HEK293 (cell line): ENCODE measurements around the gene MXRA8.

Experiments
- CTCF ChIA-PET: fragments of 350-600 bp; formaldehyde crosslinking; extraction: SDS; loops from one replicate; lab custom pipeline; 2021; ENCODE audit warnings: antibody characterized with exemption; lab: Yijun Ruan, JAX
- POLR2A ChIA-PET: fragments of 300-600 bp; formaldehyde crosslinking; extraction: SDS; loops from one replicate; lab custom pipeline; 2020; ENCODE audit warnings: antibody characterized with exemption, inconsistent platforms; lab: Yijun Ruan, JAX
- H3K27ac ChIP-seq: fragments of 200-500 bp; sonication (Bioruptor generic); 2 replicates; pipeline ENCODE4 v1.5.1; 2014; ENCODE audit warnings: low read depth, low read length, control low read depth, inconsistent platforms; ENCODE audit errors: extremely low read depth
- H3K36me3 ChIP-seq, 2 experiments: fragments of 200-500 bp in 1 of 2; sonication (Bioruptor generic) in 1 of 2; 1 replicate in 1 of 2; 2 replicates in 1 of 2; pipeline ENCODE4 v1.5.1; 2014 to 2017; ENCODE audit warnings: inconsistent platforms in 2 of 2, low read length in 2 of 2; ENCODE audit not compliant: control insufficient read depth in 2 of 2, insufficient read depth in 1 of 2
- H3K4me1 ChIP-seq: fragments of 200-500 bp; sonication (Bioruptor generic); 2 replicates; pipeline ENCODE4 v1.5.1; 2014; ENCODE audit warnings: mild to moderate bottlenecking, low read length, inconsistent platforms; ENCODE audit not compliant: control insufficient read depth, insufficient read depth
- H3K4me3 ChIP-seq: 2 replicates; pipeline ENCODE4 v1.5.1; 2011; ENCODE audit warnings: low read depth, mild to moderate bottlenecking, control low read depth, low read length, moderate library complexity
- H3K9me3 ChIP-seq: fragments of 200-500 bp; sonication (Bioruptor generic); 2 replicates; pipeline ENCODE4 v1.5.1; 2014; ENCODE audit warnings: low read depth, low read length, inconsistent platforms; ENCODE audit not compliant: control insufficient read depth, insufficient read depth
- GLIS2 ChIP-seq: fragments of 450-650 bp; formaldehyde crosslinking; IDR thresholded peaks from 2 replicates; pipeline ENCODE4 v1.5.1; 2016; ENCODE audit warnings: missing biosample characterization, missing genetic modification characterization
- HIC1 ChIP-seq: fragments of 450-650 bp; formaldehyde crosslinking; IDR thresholded peaks from 2 replicates; pipeline ENCODE4 v1.5.1; 2016; ENCODE audit warnings: missing biosample characterization, missing genetic modification characterization
- HOXA7 ChIP-seq: sonication (generic); formaldehyde crosslinking; IDR thresholded peaks from 2 replicates; pipeline ENCODE4 v1.8.1; 2022; ENCODE audit warnings: missing genetic modification reagents, borderline replicate concordance
- HOXD13 ChIP-seq: sonication (generic); formaldehyde crosslinking; IDR thresholded peaks from 2 replicates; pipeline ENCODE4 v1.8.0; 2022; ENCODE audit warnings: missing genetic modification reagents, borderline replicate concordance
- MEIS1 ChIP-seq: sonication (generic); formaldehyde crosslinking; IDR thresholded peaks from 2 replicates; pipeline ENCODE4 v1.8.1; 2022; ENCODE audit warnings: missing genetic modification reagents, mild to moderate bottlenecking, borderline replicate concordance
- OSR2 ChIP-seq: fragments of 450-650 bp; formaldehyde crosslinking; IDR thresholded peaks from 2 replicates; pipeline ENCODE4 v1.5.1; 2016; ENCODE audit warnings: missing biosample characterization, missing genetic modification characterization
- ZBTB1 ChIP-seq: fragments of 450-650 bp; formaldehyde crosslinking; IDR thresholded peaks from 2 replicates; pipeline ENCODE4 v1.5.1; 2016; ENCODE audit warnings: missing biosample characterization, missing genetic modification characterization
- ZFP37 ChIP-seq: fragments of 450-650 bp; formaldehyde crosslinking; IDR thresholded peaks from 2 replicates; pipeline ENCODE4 v1.5.1; 2016; ENCODE audit warnings: missing biosample characterization, missing genetic modification characterization
- ZNF169 ChIP-seq: fragments of 450-650 bp; formaldehyde crosslinking; IDR thresholded peaks from 2 replicates; pipeline ENCODE4 v1.5.1; 2016; ENCODE audit warnings: missing biosample characterization, missing genetic modification characterization
- ZNF175 ChIP-seq: fragments of 450-650 bp; formaldehyde crosslinking; IDR thresholded peaks from 2 replicates; pipeline ENCODE4 v1.5.1; 2016; ENCODE audit warnings: missing biosample characterization, missing genetic modification characterization
- ZNF202 ChIP-seq: fragments of 450-650 bp; formaldehyde crosslinking; IDR thresholded peaks from 2 replicates; pipeline ENCODE4 v1.5.1; 2016; ENCODE audit warnings: missing biosample characterization, missing genetic modification characterization, borderline replicate concordance
- ZNF223 ChIP-seq: fragments of 450-650 bp; formaldehyde crosslinking; IDR thresholded peaks from 2 replicates; pipeline ENCODE4 v1.5.1; 2016; ENCODE audit warnings: missing biosample characterization, missing genetic modification characterization
- ZNF302 ChIP-seq: fragments of 450-650 bp; formaldehyde crosslinking; IDR thresholded peaks from 2 replicates; pipeline ENCODE4 v1.5.1; 2016; ENCODE audit warnings: missing biosample characterization, missing genetic modification characterization, low read depth
- ZNF394 ChIP-seq: fragments of 450-650 bp; formaldehyde crosslinking; IDR thresholded peaks from 2 replicates; pipeline ENCODE4 v1.5.1; 2016; ENCODE audit warnings: missing biosample characterization, missing genetic modification characterization, mild to moderate bottlenecking, moderate library complexity, borderline replicate concordance
- ZNF404 ChIP-seq: fragments of 450-650 bp; formaldehyde crosslinking; IDR thresholded peaks from 2 replicates; pipeline ENCODE4 v1.5.1; 2017; ENCODE audit warnings: missing biosample characterization, missing genetic modification characterization
- ZNF530 ChIP-seq: fragments of 450-650 bp; formaldehyde crosslinking; IDR thresholded peaks from 2 replicates; pipeline ENCODE4 v1.5.1; 2016; ENCODE audit warnings: low read depth, missing biosample characterization, missing genetic modification characterization
- ZNF561 ChIP-seq: fragments of 450-650 bp; IDR thresholded peaks from 2 replicates; pipeline ENCODE4 v1.5.1; 2018; ENCODE audit warnings: missing biosample characterization, missing genetic modification characterization, borderline replicate concordance
- ZNF600 ChIP-seq: fragments of 450-650 bp; formaldehyde crosslinking; IDR thresholded peaks from 2 replicates; pipeline ENCODE4 v1.5.1; 2016; ENCODE audit warnings: missing biosample characterization, missing genetic modification characterization
- ZNF639 ChIP-seq: fragments of 450-650 bp; formaldehyde crosslinking; IDR thresholded peaks from 2 replicates; pipeline ENCODE4 v1.5.1; 2016; ENCODE audit warnings: missing biosample characterization, missing genetic modification characterization
- ZNF664 ChIP-seq: fragments of 450-650 bp; formaldehyde crosslinking; IDR thresholded peaks from 2 replicates; pipeline ENCODE4 v1.5.1; 2016; ENCODE audit warnings: missing biosample characterization, missing genetic modification characterization
- ZNF707 ChIP-seq: fragments of 450-650 bp; formaldehyde crosslinking; IDR thresholded peaks from 2 replicates; pipeline ENCODE4 v1.5.1; 2016; ENCODE audit warnings: missing biosample characterization, missing genetic modification characterization
- TF ChIP-seq, protein P1 (sequence below): fragments of 450-650 bp; formaldehyde crosslinking; IDR thresholded peaks from 2 replicates; pipeline ENCODE4 v1.5.1; 2016; ENCODE audit warnings: missing biosample characterization, missing genetic modification characterization

The MXRA8 gene

DNA sequence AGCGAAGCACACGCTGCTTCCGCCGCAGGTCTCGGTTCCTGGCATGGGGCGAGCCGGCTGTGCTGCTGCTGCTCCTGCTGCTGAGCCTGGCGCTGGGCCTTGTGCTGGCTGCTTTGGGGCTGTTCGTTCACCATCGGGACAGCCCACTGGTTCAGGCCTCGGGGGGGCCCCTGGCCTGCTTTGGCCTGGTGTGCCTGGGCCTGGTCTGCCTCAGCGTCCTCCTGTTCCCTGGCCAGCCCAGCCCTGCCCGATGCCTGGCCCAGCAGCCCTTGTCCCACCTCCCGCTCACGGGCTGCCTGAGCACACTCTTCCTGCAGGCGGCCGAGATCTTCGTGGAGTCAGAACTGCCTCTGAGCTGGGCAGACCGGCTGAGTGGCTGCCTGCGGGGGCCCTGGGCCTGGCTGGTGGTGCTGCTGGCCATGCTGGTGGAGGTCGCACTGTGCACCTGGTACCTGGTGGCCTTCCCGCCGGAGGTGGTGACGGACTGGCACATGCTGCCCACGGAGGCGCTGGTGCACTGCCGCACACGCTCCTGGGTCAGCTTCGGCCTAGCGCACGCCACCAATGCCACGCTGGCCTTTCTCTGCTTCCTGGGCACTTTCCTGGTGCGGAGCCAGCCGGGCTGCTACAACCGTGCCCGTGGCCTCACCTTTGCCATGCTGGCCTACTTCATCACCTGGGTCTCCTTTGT is 24.7 kb downstream of the MXRA8 start:
- CTCF ChIA-PET, result no interaction called here
- POLR2A ChIA-PET, result interaction anchor here (1.5 kb wide), 1 partner anchor 14 kb away, joined by 4 read pairs; no protein-coding TSS in a partner anchor
- H3K4me3 ChIP-seq, result no peak overlapping the region
- TF ChIP-seq HIC1 (tag by site-specific recombination) (0 out of 2 replicates have a peak, but pooled peaks have one; percentile 65), ZNF530 (no peak), ZNF202 (tag by site-specific recombination) (no peak), ZNF707 (tag by site-specific recombination) (no peak), ZNF223 (no peak), HOXA7 (no peak), ZFP37 (tag by site-specific recombination) (no peak), ZNF394 (tag by site-specific recombination) (no peak), ZNF664 (no peak), ZNF302 (tag by site-specific recombination) (no peak), ZBTB1 (tag by site-specific recombination) (no peak), MEIS1 (CRISPR knock-in tag) (no peak), OSR2 (no peak), GLIS2 (peak; percentile 24; the same call in 1 of the 2 replicates), ZNF561 (tag by site-specific recombination) (no peak), ZNF175 (tag by site-specific recombination) (no peak), ZNF639 (tag by site-specific recombination) (no peak), ZNF600 (tag by site-specific recombination) (peak; percentile 88), ZNF404 (tag by site-specific recombination) (no peak), HOXD13 (no peak), ZNF169 (tag by site-specific recombination) (no peak)
- TF ChIP-seq, protein P1, sequence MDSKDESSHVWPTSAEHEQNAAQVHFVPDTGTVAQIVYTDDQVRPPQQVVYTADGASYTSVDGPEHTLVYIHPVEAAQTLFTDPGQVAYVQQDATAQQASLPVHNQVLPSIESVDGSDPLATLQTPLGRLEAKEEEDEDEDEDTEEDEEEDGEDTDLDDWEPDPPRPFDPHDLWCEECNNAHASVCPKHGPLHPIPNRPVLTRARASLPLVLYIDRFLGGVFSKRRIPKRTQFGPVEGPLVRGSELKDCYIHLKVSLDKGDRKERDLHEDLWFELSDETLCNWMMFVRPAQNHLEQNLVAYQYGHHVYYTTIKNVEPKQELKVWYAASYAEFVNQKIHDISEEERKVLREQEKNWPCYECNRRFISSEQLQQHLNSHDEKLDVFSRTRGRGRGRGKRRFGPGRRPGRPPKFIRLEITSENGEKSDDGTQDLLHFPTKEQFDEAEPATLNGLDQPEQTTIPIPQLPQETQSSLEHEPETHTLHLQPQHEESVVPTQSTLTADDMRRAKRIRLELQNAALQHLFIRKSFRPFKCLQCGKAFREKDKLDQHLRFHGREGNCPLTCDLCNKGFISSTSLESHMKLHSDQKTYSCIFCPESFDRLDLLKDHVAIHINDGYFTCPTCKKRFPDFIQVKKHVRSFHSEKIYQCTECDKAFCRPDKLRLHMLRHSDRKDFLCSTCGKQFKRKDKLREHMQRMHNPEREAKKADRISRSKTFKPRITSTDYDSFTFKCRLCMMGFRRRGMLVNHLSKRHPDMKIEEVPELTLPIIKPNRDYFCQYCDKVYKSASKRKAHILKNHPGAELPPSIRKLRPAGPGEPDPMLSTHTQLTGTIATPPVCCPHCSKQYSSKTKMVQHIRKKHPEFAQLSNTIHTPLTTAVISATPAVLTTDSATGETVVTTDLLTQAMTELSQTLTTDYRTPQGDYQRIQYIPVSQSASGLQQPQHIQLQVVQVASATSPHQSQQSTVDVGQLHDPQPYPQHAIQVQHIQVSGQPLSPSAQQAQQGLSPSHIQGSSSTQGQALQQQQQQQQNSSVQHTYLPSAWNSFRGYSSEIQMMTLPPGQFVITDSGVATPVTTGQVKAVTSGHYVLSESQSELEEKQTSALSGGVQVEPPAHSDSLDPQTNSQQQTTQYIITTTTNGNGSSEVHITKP (tag by site-specific recombination), result peak; percentile 62
- no peaks in the 10 kb centered on the region for H3K9me3 ChIP-seq
- no peak overlapping the region for H3K27ac ChIP-seq
- H3K4me1 ChIP-seq, result no peaks in the 10 kb centered on the region
- peaks cover 0 to 47% of the 10 kb centered on the region in 2 experiments; a peak in 1 of 3 replicates for H3K36me3 ChIP-seq
